ENCODE measurements around the gene COA5.

The COA5 gene

DNA sequence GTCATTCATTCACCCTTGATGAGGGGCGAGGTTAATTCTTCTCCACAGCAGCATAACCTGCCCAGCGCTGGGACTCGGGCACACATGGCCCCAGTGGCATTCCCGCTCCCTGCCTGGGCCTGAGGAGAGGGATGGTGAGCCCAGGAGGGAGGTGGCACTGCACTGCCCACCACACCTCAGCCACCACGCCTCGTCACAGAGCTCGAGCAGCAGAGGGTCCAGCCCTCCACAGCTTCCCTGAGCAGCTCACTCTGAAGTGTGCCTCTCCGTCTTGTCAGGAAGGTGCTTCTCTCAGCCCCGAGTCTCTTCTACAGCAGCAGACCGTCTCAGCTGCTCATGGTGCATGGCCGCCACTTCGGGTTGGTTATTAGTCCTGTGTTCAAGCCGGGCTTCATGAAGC, 34.9 kb downstream of the COA5 start:
- TF ChIP-seq, protein P1, sequence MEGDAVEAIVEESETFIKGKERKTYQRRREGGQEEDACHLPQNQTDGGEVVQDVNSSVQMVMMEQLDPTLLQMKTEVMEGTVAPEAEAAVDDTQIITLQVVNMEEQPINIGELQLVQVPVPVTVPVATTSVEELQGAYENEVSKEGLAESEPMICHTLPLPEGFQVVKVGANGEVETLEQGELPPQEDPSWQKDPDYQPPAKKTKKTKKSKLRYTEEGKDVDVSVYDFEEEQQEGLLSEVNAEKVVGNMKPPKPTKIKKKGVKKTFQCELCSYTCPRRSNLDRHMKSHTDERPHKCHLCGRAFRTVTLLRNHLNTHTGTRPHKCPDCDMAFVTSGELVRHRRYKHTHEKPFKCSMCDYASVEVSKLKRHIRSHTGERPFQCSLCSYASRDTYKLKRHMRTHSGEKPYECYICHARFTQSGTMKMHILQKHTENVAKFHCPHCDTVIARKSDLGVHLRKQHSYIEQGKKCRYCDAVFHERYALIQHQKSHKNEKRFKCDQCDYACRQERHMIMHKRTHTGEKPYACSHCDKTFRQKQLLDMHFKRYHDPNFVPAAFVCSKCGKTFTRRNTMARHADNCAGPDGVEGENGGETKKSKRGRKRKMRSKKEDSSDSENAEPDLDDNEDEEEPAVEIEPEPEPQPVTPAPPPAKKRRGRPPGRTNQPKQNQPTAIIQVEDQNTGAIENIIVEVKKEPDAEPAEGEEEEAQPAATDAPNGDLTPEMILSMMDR (IDR thresholded peaks at IDR 0.05; ENCODE audit: control insufficient read depth, extremely low read depth, insufficient read depth), result no peak
- no peak overlapping the region for H3K4me3 ChIP-seq (ENCODE audit: low read depth, low read length)
- no peak for DNase-seq (ENCODE audit: low read depth)

DNA sequence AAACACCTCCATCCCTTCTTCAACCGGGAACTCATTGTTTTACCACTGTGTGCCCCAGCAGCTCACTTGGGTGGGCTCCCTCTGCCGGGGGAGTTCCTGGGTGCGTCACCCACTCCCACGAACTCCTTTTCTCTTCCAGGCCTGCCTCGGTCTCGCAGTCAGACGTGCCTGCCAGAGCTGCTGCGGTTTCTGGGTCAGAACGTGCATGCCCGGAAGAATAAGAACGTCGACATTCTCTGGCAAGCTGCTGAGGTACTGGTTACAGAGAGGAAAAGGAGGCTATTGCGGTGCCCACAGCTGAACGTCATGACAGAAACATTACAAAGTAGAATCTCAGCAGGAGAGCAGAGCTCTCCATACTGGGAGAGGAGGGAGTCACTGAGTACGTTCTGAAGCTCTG, 35.6 kb downstream of the COA5 start:
- TF ChIP-seq, protein P1 (IDR thresholded peaks at IDR 0.05; ENCODE audit: control insufficient read depth, extremely low read depth, insufficient read depth), result no peak
- no peak for DNase-seq (ENCODE audit: low read depth)
- H3K4me3 ChIP-seq (ENCODE audit: low read depth, low read length), result no peak overlapping the region

DNA sequence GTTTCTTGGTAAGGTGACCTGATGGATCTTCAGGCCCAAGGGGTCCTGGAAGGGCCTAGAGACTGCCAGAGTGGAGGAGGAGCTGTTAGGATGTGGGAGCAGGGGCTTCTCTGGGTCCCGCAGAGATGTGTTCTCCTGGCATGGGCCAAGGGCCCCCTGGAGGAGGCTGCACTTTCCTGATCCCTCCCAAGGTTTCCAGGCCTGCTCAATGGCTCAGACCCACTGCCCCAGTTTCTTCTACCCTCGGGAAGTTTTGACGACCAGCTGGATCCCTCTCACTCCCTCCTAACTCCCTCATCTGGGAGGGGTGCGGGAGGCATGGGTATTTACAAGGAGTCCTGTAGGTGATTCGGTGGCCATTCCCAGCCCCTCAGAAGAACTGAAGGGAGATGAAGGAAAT, 36.1 kb downstream of the COA5 start:
- DNase-seq (ENCODE audit: low read depth), result no peak
- no peak overlapping the region for H3K4me3 ChIP-seq (ENCODE audit: low read depth, low read length)
- TF ChIP-seq, protein P1 (IDR thresholded peaks at IDR 0.05; ENCODE audit: control insufficient read depth, extremely low read depth, insufficient read depth), result no peak

DNA sequence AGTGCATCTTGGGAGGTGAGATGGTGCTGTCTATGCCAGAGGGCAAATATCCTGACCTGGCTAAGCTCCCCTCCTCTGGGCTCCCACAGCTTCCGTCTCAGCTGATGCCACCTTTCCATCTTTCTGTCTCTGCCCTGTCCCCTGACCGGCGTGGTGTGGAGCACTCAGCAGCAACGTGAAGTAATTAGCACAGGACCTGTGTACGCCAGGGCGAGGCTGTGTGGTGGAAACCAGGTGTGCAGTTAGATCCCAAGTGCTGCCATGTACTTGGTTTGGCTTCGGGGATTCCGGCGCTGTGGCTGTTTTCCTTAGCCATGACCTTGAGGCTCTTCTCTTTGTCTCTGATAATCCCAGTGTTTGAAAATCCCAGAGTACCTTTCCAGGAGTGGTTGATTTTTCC, 36.5 kb downstream of the COA5 start:
- no peak overlapping the region for H3K4me3 ChIP-seq (ENCODE audit: low read depth, low read length)
- DNase-seq (ENCODE audit: low read depth), result no peak
- TF ChIP-seq, protein P1 (IDR thresholded peaks at IDR 0.05; ENCODE audit: control insufficient read depth, extremely low read depth, insufficient read depth), result no peak

DNA sequence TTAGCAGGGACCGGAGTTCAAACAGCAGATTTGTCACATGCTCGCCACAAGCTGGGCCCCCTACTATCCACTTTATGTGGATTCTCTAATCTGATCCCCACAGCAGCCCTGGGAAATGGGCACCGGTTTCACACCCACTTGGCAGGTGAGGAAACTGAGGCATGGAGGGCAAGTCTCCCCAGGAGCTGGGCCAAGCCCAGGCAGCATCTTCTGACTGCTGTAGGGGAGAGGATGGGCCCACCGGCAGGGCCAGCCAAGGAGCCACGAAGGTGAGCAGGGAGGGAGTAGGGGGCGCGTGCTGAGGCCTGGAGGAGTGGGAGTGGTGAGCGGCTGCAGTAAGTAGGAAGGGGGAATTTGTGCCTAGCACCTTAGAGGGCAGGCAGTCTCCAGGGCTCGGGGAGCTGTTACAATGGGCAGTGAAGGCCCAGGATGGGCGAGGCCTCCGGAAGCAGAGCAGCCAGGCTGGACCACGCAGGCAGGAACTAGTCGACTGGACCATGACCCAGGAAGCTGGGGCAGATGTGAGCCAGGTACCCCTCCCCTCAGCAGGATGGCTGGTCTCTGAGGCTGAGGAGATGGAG, 37.1 kb downstream of the COA5 start:
- TF ChIP-seq, protein P1 (IDR thresholded peaks at IDR 0.05; ENCODE audit: control insufficient read depth, extremely low read depth, insufficient read depth), result no peak
- no peak overlapping the region for H3K4me3 ChIP-seq (ENCODE audit: low read depth, low read length)
- DNase-seq (ENCODE audit: low read depth), result no peak

DNA sequence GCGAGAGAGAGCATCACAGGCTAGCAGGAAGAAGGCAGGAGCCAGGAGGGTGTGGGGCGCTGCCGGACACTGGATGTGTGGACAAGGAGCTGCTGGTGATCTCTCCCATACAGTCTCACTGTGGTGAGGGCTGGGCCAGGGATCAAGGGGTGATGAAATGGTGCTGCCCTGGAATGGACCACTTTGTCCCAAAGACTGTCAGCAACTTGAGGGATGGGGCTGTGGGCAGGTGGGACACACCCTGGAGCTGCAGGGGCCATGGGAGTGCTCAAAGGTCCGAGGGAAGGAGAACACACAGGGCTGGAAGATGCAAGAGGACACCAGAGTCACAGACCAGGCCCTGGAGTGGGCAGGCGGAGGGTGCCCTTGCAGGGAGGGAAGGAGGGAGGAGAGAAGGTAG, 38.0 kb downstream of the COA5 start:
- DNase-seq (ENCODE audit: low read depth), result no peak

DNA sequence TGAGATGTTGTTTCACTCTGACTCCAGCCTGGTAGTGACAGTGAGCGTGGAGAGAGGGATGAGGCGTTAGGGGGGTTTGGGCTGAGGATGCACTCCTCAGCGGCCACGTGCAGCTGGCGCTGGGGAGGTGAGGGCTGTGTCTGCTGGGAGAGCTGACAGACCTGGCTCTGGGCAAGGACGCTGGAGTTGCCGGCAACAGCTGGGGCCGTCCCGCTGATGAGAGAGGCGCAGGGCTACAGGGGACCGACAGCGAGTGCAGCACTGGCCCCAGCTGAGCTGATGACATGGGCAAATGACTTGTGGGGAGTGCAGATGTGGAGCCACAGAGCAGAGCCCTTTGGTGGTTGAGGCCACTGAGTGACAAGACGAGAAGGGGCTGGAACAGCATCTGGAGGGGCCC, 38.4 kb downstream of the COA5 start:
- TF ChIP-seq, protein P1 (IDR thresholded peaks at IDR 0.05; ENCODE audit: control insufficient read depth, extremely low read depth, insufficient read depth), result no peak
- no peak for DNase-seq (ENCODE audit: low read depth)
- H3K4me3 ChIP-seq (ENCODE audit: low read depth, low read length), result no peak overlapping the region

More for the DNA sequence above, 38.0 kb downstream of the COA5 start:
- TF ChIP-seq, protein P1 (IDR thresholded peaks at IDR 0.05; ENCODE audit: control insufficient read depth, extremely low read depth, insufficient read depth), result no peak
- no peak overlapping the region for H3K4me3 ChIP-seq (ENCODE audit: low read depth, low read length)
